ENCODE results near the gene LYST.
"Not testable (repeated sequence)": the region's sequence is repeated elsewhere in the genome, so short reads cannot be mapped to it uniquely, and the experiment has no call there.

LYST gene

GRCh38 chr1:235906436-235906835, 39.7 kb upstream of the LYST start:
- H3K4me1 ChIP-seq (ENCODE audit: control insufficient read depth, insufficient read depth, low read length) = peaks cover 55% of the 10 kb centered on the region
- H3K36me3 ChIP-seq (ENCODE audit: insufficient read depth, low read length) = no peaks in the 10 kb centered on the region
- H3K4me2 ChIP-seq (ENCODE audit: low read length) = no peak overlapping the region
- no peaks in the 10 kb centered on the region for H3K27me3 ChIP-seq (ENCODE audit: control insufficient read depth, insufficient read depth, low read length)
- H3K9ac ChIP-seq (ENCODE audit: low read depth, low read length) = no peak overlapping the region
- no peaks in the 10 kb centered on the region for H3K9me3 ChIP-seq (replicated peaks; ENCODE audit: low read length)
- no peak overlapping the region for H3K4me3 ChIP-seq (ENCODE audit: low read length)

- not testable (repeated sequence) for H3K36me3 ChIP-seq (ENCODE audit: insufficient read depth, low read length); H3K9ac ChIP-seq (ENCODE audit: low read depth, low read length); H3K4me3 ChIP-seq (ENCODE audit: low read length); H3K9me3 ChIP-seq (replicated peaks; ENCODE audit: low read length); H3K27me3 ChIP-seq (ENCODE audit: control insufficient read depth, insufficient read depth, low read length); H3K4me2 ChIP-seq (ENCODE audit: low read length)
- H3K4me1 ChIP-seq (ENCODE audit: control insufficient read depth, insufficient read depth, low read length) = peaks cover 44% of the 10 kb centered on the region
Observed at GRCh38 chr1:235903809-235904208, 37.1 kb upstream of the LYST start.

GRCh38 chr1:235902677-235903542, 36.2 kb upstream of the LYST start:
- Histone ChIP-seq H3K4me3 (ENCODE audit: low read length) (peak overlapping the region; percentile 32), H3K4me1 (ENCODE audit: control insufficient read depth, insufficient read depth, low read length) (peaks cover 40% of the 10 kb centered on the region), H3K9ac (ENCODE audit: low read depth, low read length) (peak overlapping the region; percentile 34), H3K9me3 (replicated peaks; ENCODE audit: low read length) (no peaks in the 10 kb centered on the region), H3K36me3 (ENCODE audit: insufficient read depth, low read length) (no peaks in the 10 kb centered on the region), H3K27me3 (ENCODE audit: control insufficient read depth, insufficient read depth, low read length) (no peaks in the 10 kb centered on the region), H3K4me2 (ENCODE audit: low read length) (peak overlapping the region; percentile 75)

GRCh38 chr1:235901461-235901860, 34.8 kb upstream of the LYST start:
- Histone ChIP-seq H3K36me3 (ENCODE audit: insufficient read depth, low read length) (no peaks in the 10 kb centered on the region), H3K27me3 (ENCODE audit: control insufficient read depth, insufficient read depth, low read length) (no peaks in the 10 kb centered on the region), H3K4me3 (ENCODE audit: low read length) (no peak overlapping the region), H3K4me1 (ENCODE audit: control insufficient read depth, insufficient read depth, low read length) (peaks cover 37% of the 10 kb centered on the region), H3K4me2 (ENCODE audit: low read length) (peak overlapping the region; percentile 12), H3K9me3 (replicated peaks; ENCODE audit: low read length) (no peaks in the 10 kb centered on the region), H3K9ac (ENCODE audit: low read depth, low read length) (no peak overlapping the region)

GRCh38 chr1:235898126-235898525, 31.4 kb upstream of the LYST start:
- Histone ChIP-seq H3K27me3 (ENCODE audit: control insufficient read depth, insufficient read depth, low read length) (no peaks in the 10 kb centered on the region), H3K4me2 (ENCODE audit: low read length) (no peak overlapping the region), H3K4me1 (ENCODE audit: control insufficient read depth, insufficient read depth, low read length) (peaks cover 31% of the 10 kb centered on the region), H3K36me3 (ENCODE audit: insufficient read depth, low read length) (no peaks in the 10 kb centered on the region), H3K9ac (ENCODE audit: low read depth, low read length) (no peak overlapping the region), H3K4me3 (ENCODE audit: low read length) (no peak overlapping the region), H3K9me3 (replicated peaks; ENCODE audit: low read length) (no peaks in the 10 kb centered on the region)

GRCh38 chr1:235893840-235894239, 27.1 kb upstream of the LYST start:
- Histone ChIP-seq H3K9ac (ENCODE audit: low read depth, low read length) (no peak overlapping the region), H3K4me1 (ENCODE audit: control insufficient read depth, insufficient read depth, low read length) (peaks cover 4% of the 10 kb centered on the region), H3K27me3 (ENCODE audit: control insufficient read depth, insufficient read depth, low read length) (no peaks in the 10 kb centered on the region), H3K9me3 (replicated peaks; ENCODE audit: low read length) (no peaks in the 10 kb centered on the region), H3K4me3 (ENCODE audit: low read length) (no peak overlapping the region), H3K36me3 (ENCODE audit: insufficient read depth, low read length) (no peaks in the 10 kb centered on the region), H3K4me2 (ENCODE audit: low read length) (no peak overlapping the region)

DNA sequence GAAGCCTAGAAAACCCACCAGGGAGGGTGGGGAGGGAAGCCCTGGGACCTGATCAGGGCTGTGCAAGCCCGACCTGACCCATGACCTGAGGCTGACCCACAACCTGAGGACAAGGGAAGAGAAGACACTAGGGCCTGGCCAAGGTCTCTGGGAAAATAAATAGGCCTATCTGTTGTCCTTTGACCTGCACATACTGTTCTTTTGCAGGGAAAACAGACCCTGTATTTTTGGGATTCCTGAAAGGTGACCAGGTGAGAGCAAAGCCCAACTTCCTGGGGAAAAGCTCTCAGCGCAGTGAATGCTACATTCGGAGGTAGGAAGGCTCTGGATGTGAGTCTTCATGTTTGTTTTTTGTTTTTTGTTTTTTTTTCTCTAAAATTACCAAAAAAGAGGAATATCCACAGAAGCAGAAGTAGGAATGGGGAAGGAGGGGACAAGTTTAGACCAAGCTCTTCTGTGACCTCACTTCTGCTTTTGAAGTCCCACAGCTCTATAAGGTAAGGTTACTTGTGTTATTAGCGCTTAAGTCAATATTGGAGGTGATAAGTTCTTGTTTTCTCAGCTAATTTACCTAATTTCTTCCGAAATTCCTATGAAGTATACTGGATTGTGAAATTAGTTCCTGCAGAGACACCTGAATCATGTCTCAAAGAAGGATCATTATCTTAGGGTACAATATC, 26.2 kb upstream of the LYST start:
- no peaks in the 10 kb centered on the region for H3K4me1 ChIP-seq (ENCODE audit: control insufficient read depth, insufficient read depth, low read length)
- no peaks in the 10 kb centered on the region for H3K27me3 ChIP-seq (ENCODE audit: control insufficient read depth, insufficient read depth, low read length)
- H3K9ac ChIP-seq (ENCODE audit: low read depth, low read length) = no peak overlapping the region
- H3K9me3 ChIP-seq (replicated peaks; ENCODE audit: low read length) = no peaks in the 10 kb centered on the region
- no peaks in the 10 kb centered on the region for H3K36me3 ChIP-seq (ENCODE audit: insufficient read depth, low read length)
- no peak overlapping the region for H3K4me3 ChIP-seq (ENCODE audit: low read length)
- H3K4me2 ChIP-seq (ENCODE audit: low read length) = no peak overlapping the region

DNA sequence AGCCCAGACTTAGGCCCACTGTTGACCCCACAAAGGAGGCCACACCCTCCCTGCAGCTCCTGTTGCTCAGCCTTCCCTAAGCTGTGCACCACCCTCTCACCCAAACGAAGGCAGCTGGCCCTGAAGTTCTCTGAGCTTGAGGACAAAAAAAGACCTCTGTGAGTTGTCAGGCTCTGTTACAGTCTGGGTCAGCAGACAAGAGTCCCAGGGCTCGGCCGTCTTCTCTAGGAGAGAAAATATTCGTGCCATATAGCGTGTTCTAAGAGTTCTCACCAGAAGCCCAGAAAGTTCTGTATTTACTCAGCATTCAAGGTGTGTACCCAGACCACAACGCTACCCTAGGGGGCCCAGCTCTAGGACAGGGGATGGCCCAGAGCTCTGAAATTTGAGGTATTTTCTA, 25.5 kb upstream of the LYST start:
- Histone ChIP-seq H3K36me3 (ENCODE audit: insufficient read depth, low read length) (no peaks in the 10 kb centered on the region), H3K9ac (ENCODE audit: low read depth, low read length) (no peak overlapping the region), H3K27me3 (ENCODE audit: control insufficient read depth, insufficient read depth, low read length) (no peaks in the 10 kb centered on the region)

GRCh38 chr1:235888119-235888643, 21.5 kb upstream of the LYST start:
- Histone ChIP-seq H3K36me3 (ENCODE audit: insufficient read depth, low read length) (no peaks in the 10 kb centered on the region), H3K9ac (ENCODE audit: low read depth, low read length) (no peak overlapping the region), H3K4me2 (ENCODE audit: low read length) (no peak overlapping the region), H3K27me3 (ENCODE audit: control insufficient read depth, insufficient read depth, low read length) (no peaks in the 10 kb centered on the region), H3K4me3 (ENCODE audit: low read length) (no peak overlapping the region), H3K9me3 (replicated peaks; ENCODE audit: low read length) (no peaks in the 10 kb centered on the region), H3K4me1 (ENCODE audit: control insufficient read depth, insufficient read depth, low read length) (peaks cover 7% of the 10 kb centered on the region)

More for the DNA sequence above, 25.5 kb upstream of the LYST start:
- Histone ChIP-seq H3K4me2 (ENCODE audit: low read length) (no peak overlapping the region), H3K4me1 (ENCODE audit: control insufficient read depth, insufficient read depth, low read length) (no peaks in the 10 kb centered on the region), H3K9me3 (replicated peaks; ENCODE audit: low read length) (no peaks in the 10 kb centered on the region), H3K4me3 (ENCODE audit: low read length) (no peak overlapping the region)

GRCh38 chr1:235887676-235888075, 21.0 kb upstream of the LYST start:
- peaks cover 12% of the 10 kb centered on the region for H3K4me1 ChIP-seq (ENCODE audit: control insufficient read depth, insufficient read depth, low read length)
- H3K4me2 ChIP-seq (ENCODE audit: low read length) = no peak overlapping the region
- no peaks in the 10 kb centered on the region for H3K9me3 ChIP-seq (replicated peaks; ENCODE audit: low read length)
- H3K9ac ChIP-seq (ENCODE audit: low read depth, low read length) = no peak overlapping the region
- no peaks in the 10 kb centered on the region for H3K36me3 ChIP-seq (ENCODE audit: insufficient read depth, low read length)
- H3K27me3 ChIP-seq (ENCODE audit: control insufficient read depth, insufficient read depth, low read length) = no peaks in the 10 kb centered on the region
- no peak overlapping the region for H3K4me3 ChIP-seq (ENCODE audit: low read length)

- Histone ChIP-seq H3K9ac (ENCODE audit: low read depth, low read length) (no peak overlapping the region), H3K4me1 (ENCODE audit: control insufficient read depth, insufficient read depth, low read length) (peaks cover 14% of the 10 kb centered on the region)
Observed at GRCh38 chr1:235885655-235886262, 19.1 kb upstream of the LYST start.

More at GRCh38 chr1:235885655-235886262, 19.1 kb upstream of the LYST start:
- no peaks in the 10 kb centered on the region for H3K27me3 ChIP-seq (ENCODE audit: control insufficient read depth, insufficient read depth, low read length)
- no peak overlapping the region for H3K4me3 ChIP-seq (ENCODE audit: low read length)
- H3K4me2 ChIP-seq (ENCODE audit: low read length) = no peak overlapping the region
- no peaks in the 10 kb centered on the region for H3K9me3 ChIP-seq (replicated peaks; ENCODE audit: low read length)
- no peaks in the 10 kb centered on the region for H3K36me3 ChIP-seq (ENCODE audit: insufficient read depth, low read length)

Measured in skeletal muscle satellite cell (primary cell).